Gastroesophageal sphincter (tissue), 3 donors: Measurements from ENCODE around the gene PABPN1L.

ENCODE experiments used
- EP300 ChIP-seq: sonication (generic); formaldehyde crosslinking; IDR thresholded peaks from one replicate; pipeline ENCODE4 v1.6.1; 2017; ENCODE audit warnings: antibody characterized with exemption, mild to moderate bottlenecking
- POLR2A ChIP-seq, 2 donors: fragments of 450-650 bp; IDR thresholded peaks; one replicate each; pipeline ENCODE4 v1.6.1; 2017; ENCODE audit warnings: antibody characterized with exemption in 2 of 2, mild to moderate bottlenecking in 2 of 2, moderate library complexity in 1 of 2
- POLR2AphosphoS5 ChIP-seq: sonication (generic); formaldehyde crosslinking; IDR thresholded peaks from one replicate; pipeline ENCODE4 v1.6.1; 2017; ENCODE audit warnings: antibody characterized with exemption
- TF ChIP-seq, protein P1 (sequence below), 4 experiments: fragments of 200-600 bp in 2 of 4; fragments of 450-650 bp in 2 of 4; sonication (generic) in 1 of 4; IDR thresholded peaks; one replicate each; pipeline ENCODE4 v1.5.1; 2017 to 2019; ENCODE audit warnings: antibody characterized with exemption in 4 of 4, mild to moderate bottlenecking in 2 of 4, moderate library complexity in 2 of 4

DNA sequence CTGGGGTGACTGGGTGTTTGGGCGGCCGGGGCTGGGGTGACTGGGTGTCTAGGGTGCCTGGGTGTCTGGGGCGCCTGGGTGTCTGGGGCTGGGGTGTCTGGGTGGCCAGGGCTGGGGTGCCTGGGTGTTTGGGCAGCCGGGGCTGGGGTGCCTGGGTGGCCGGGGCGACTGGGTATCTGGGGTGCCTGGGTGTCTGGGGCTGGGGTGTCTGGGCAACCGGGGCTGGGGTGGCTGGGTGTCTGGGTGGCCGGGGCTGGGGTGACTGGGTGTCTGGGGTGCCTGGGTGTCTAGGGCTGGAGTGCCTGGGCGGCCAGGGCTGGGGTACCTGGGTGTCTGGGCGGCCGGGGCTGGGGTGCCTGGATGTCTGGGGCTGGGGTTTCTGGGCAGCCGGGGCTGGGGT lies 41.3 kb downstream of the PABPN1L start:
- TF ChIP-seq, protein P1, sequence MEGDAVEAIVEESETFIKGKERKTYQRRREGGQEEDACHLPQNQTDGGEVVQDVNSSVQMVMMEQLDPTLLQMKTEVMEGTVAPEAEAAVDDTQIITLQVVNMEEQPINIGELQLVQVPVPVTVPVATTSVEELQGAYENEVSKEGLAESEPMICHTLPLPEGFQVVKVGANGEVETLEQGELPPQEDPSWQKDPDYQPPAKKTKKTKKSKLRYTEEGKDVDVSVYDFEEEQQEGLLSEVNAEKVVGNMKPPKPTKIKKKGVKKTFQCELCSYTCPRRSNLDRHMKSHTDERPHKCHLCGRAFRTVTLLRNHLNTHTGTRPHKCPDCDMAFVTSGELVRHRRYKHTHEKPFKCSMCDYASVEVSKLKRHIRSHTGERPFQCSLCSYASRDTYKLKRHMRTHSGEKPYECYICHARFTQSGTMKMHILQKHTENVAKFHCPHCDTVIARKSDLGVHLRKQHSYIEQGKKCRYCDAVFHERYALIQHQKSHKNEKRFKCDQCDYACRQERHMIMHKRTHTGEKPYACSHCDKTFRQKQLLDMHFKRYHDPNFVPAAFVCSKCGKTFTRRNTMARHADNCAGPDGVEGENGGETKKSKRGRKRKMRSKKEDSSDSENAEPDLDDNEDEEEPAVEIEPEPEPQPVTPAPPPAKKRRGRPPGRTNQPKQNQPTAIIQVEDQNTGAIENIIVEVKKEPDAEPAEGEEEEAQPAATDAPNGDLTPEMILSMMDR (IDR thresholded peaks at IDR 0.05) = no peak
- TF ChIP-seq POLR2AphosphoS5 = no peak
- TF ChIP-seq EP300 = no peak
- TF ChIP-seq POLR2A (IDR thresholded peaks at IDR 0.05) = no peak
